GM06990 (cell line): ENCODE results near the gene CDH2.

Experiments used
- DNase-seq: peaks from one replicate; pipeline ENCODE4 v3.0.0-alpha.2; 2011; ENCODE audit not compliant: insufficient read length; ENCODE audit errors: extremely low read depth
- H3K27me3 ChIP-seq: replicated peaks from 2 replicates; pipeline ENCODE4 v1.6.0; 2011; ENCODE audit warnings: low read length; ENCODE audit not compliant: control insufficient read depth, insufficient read depth
- H3K36me3 ChIP-seq: 2 replicates; pipeline ENCODE4 v1.5.1; 2011; ENCODE audit warnings: low read length; ENCODE audit not compliant: control insufficient read depth, insufficient read depth
- H3K4me3 ChIP-seq: replicated peaks from 2 replicates; pipeline ENCODE4 v1.5.1; 2011; ENCODE audit warnings: low read depth, mild to moderate bottlenecking, control low read depth, low read length
- TF ChIP-seq, protein P1 (sequence below): IDR thresholded peaks from 2 replicates; pipeline ENCODE4 v1.5.1; 2011; ENCODE audit warnings: low read length, control low read depth, mild to moderate bottlenecking, inconsistent platforms; ENCODE audit not compliant: insufficient read depth, poor library complexity, severe bottlenecking

The CDH2 gene

DNA sequence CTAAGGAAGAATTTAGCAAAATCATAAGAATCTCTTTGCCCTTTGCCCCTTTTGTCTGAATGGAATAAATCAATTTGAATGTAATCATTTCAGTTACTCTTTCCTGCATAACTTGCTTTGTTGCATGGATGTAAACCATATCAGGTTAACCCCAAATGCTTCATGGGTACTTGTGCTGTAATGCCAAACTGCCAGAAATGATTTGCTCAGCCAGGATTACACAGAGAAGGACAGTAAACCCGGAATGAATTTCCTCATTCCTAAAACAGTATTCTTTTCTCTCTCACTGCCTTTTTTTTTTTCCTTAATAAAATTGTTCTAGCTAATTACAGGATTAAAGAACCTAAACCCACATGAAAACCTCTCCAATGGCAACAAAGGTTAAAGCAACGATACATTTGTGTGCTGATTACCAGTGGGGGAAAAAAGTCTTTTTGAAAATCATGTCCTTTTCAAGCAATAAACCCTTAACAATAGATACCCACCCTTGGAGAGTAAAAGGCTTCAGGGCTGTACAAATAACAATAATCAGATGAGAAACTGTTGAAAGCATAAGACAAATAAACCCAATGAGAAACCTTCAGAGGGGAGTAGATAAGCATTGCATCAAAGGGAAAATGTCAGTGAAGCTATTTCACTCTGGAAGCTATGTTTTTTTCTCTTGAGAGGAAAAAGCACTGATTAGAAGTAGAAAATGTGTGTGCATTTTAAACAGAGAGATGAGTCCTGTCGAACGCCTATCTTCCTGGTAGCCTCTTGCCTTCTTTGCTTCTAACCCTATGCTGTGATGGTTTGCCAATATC is 275.3 kb downstream of the CDH2 start:
- Histone ChIP-seq H3K4me3 (no peak overlapping the region), H3K36me3 (no peaks in the 10 kb centered on the region), H3K27me3 (no peaks in the 10 kb centered on the region)
- TF ChIP-seq, protein P1, sequence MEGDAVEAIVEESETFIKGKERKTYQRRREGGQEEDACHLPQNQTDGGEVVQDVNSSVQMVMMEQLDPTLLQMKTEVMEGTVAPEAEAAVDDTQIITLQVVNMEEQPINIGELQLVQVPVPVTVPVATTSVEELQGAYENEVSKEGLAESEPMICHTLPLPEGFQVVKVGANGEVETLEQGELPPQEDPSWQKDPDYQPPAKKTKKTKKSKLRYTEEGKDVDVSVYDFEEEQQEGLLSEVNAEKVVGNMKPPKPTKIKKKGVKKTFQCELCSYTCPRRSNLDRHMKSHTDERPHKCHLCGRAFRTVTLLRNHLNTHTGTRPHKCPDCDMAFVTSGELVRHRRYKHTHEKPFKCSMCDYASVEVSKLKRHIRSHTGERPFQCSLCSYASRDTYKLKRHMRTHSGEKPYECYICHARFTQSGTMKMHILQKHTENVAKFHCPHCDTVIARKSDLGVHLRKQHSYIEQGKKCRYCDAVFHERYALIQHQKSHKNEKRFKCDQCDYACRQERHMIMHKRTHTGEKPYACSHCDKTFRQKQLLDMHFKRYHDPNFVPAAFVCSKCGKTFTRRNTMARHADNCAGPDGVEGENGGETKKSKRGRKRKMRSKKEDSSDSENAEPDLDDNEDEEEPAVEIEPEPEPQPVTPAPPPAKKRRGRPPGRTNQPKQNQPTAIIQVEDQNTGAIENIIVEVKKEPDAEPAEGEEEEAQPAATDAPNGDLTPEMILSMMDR = no peak
- no peak for DNase-seq
